Upper lobe of left lung (tissue), 4 donors: ENCODE results near the gene ARPC5.

Source experiments
- EP300 ChIP-seq, 4 donors: sonication (generic); formaldehyde crosslinking; IDR thresholded peaks; one replicate each; pipeline ENCODE4 v1.5.1; 2017; ENCODE audit warnings: antibody characterized with exemption in 4 of 4, control low read depth in 2 of 4
- POLR2A ChIP-seq, 4 donors: fragments of 450-650 bp; IDR thresholded peaks; one replicate each; pipeline ENCODE4 v1.5.1; 2016 to 2017; ENCODE audit warnings: antibody characterized with exemption in 4 of 4, mild to moderate bottlenecking in 2 of 4
- POLR2AphosphoS5 ChIP-seq, 2 donors: sonication (generic); formaldehyde crosslinking; IDR thresholded peaks; one replicate each; pipeline ENCODE4 v1.5.1; 2017; ENCODE audit warnings: antibody characterized with exemption in 2 of 2
- TF ChIP-seq, protein P1 (sequence below), 6 experiments: fragments of 450-650 bp in 4 of 6; fragments of 200-600 bp in 2 of 6; sonication (generic) in 2 of 6; IDR thresholded peaks; one replicate each; pipeline ENCODE4 v1.5.1; 2016 to 2019; ENCODE audit warnings: antibody characterized with exemption in 6 of 6

- TF ChIP-seq EP300 (IDR thresholded peaks at IDR 0.05) (no peak), POLR2AphosphoS5 (IDR thresholded peaks at IDR 0.05) (no peak), POLR2A (IDR thresholded peaks at IDR 0.05) (no peak)
- TF ChIP-seq, protein P1, sequence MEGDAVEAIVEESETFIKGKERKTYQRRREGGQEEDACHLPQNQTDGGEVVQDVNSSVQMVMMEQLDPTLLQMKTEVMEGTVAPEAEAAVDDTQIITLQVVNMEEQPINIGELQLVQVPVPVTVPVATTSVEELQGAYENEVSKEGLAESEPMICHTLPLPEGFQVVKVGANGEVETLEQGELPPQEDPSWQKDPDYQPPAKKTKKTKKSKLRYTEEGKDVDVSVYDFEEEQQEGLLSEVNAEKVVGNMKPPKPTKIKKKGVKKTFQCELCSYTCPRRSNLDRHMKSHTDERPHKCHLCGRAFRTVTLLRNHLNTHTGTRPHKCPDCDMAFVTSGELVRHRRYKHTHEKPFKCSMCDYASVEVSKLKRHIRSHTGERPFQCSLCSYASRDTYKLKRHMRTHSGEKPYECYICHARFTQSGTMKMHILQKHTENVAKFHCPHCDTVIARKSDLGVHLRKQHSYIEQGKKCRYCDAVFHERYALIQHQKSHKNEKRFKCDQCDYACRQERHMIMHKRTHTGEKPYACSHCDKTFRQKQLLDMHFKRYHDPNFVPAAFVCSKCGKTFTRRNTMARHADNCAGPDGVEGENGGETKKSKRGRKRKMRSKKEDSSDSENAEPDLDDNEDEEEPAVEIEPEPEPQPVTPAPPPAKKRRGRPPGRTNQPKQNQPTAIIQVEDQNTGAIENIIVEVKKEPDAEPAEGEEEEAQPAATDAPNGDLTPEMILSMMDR (IDR thresholded peaks at IDR 0.05): no peak
Observed at GRCh38 chr1:183628537-183628936, 7.0 kb downstream of the ARPC5 start.
